Urothelium cell line (cell line): ENCODE data around the gene HBB.
"Not testable (repeated sequence)": the region's sequence is repeated elsewhere in the genome, so short reads cannot be mapped to it uniquely, and the experiment has no call there.

Experiments used
- DNase-seq: peaks from one replicate; pipeline ENCODE4 v3.0.0; 2011; ENCODE audit warnings: low spot score, mixed read lengths
- FAIRE-seq: peaks from 2 replicates; lab custom pipeline; 2011; peaks lifted over from hg19 to GRCh38; lab: Jason Lieb, UNC

The HBB gene

GRCh38 chr11:5226732-5227310 lies at the start of gene HBB:
TSS of gene HBB (minus strand) at chr11:5227071. CDS start at chr11:5227021, 50 bp downstream.
- FAIRE-seq (no peak), DNase-seq (no peak)

DNA sequence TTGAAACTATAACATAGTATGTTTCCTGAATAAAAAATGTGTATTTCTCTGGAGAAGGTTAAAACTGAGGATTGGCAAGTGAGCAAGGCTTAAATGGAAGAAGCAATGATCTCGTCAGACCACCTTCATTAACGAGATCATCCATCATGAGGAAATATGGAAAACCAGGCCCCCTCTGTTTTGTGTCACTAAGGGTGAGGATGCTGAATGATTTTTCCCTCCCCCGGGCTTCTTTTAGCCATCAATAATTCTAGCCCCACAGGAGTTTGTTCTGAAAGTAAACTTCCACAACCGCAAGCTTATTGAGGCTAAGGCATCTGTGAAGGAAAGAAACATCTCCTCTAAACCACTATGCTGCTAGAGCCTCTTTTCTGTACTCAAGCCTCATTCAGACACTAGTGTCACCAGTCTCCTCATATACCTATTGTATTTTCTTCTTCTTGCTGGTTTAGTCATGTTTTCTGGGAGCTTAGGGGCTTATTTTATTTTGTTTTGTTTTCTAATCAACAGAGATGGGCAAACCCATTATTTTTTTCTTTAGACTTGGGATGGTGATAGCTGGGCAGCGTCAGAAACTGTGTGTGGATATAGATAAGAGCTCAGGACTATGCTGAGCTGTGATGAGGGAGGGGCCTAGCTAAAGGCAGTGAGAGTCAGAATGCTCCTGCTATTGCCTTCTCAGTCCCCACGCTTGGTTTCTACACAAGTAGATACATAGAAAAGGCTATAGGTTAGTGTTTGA lies 48.7 kb upstream of the HBB start:
- DNase-seq = no peak
- no peak for FAIRE-seq

GRCh38 chr11:5274395-5274794 lies 47.5 kb upstream of the HBB start:
- FAIRE-seq (no peak), DNase-seq (no peak)

- FAIRE-seq = no peak
Observed at GRCh38 chr11:5272395-5273017, 45.6 kb upstream of the HBB start.

DNA sequence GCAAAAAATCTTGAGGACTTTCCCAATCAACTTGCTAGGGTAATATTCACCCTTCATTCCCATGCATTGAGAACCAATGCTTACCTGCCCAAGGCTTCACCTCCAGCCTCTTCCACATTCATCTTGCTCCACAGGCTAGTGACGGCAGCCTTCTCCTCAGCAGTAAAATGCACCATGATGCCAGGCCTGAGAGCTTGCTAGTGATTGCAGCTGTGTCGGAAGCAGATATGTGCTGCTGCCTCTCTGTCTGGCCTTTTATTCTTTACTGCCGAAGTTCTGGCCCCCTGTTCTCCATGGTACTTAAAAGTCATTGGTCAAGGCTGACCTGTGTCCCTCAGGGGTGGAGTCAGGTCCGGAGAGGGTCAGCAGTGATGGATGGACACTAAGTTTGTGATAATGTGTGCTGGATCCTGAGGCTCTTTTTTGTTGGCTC lies 42.9 kb upstream of the HBB start, which contains the start of gene HBE1:
HBE1 (minus strand) TSS at position 231 of the 433 bp plus-strand sequence; CDS start at position 176, 55 bp downstream.
- FAIRE-seq (no peak), DNase-seq (no peak)

More at GRCh38 chr11:5272395-5273017, 45.6 kb upstream of the HBB start:
- no peak for DNase-seq

DNA sequence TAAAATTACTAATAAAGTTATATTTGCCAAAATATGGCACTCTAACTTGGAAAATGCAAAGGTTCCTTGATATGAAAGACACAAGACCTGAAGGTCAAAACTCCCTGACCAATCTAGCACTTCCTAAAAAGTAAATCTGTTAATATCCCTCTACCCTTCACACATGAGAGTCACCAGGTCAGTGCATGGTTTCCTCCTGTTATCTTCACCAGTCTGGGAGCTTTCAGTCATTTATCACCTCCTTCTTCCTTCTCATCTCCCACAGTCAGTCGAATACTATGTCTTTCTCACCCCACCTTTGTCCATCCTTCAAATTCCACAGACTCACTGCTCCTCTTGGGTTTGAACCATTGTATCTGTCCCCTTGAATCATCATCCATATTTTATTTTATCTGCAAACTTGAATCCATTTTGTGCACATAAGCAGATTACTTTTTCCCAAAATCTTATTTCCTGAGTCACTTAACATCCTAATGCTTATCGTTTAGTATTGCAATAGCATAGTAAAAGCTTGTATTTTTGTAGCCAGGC lies 40.2 kb upstream of the HBB start:
- FAIRE-seq (no peak), DNase-seq (no peak)

DNA sequence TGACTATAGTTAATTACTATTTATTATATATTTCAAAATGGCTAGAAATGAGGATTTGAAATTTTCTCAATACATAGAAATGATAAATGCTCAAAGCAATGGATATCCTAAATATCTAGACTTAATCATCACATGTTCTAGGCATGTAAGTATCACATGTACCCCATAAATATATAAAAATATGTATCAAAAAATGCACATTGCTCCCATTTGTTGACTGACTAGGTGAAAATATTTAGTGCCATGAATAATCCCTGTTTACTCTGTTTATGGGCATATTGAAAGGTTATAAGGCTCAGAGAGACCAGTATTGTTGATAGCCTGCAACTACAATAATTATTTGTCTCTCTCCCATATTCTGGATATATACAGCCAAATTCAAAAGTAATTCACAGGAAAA lies 39.7 kb upstream of the HBB start:
- DNase-seq (no peak), FAIRE-seq (no peak)

DNA sequence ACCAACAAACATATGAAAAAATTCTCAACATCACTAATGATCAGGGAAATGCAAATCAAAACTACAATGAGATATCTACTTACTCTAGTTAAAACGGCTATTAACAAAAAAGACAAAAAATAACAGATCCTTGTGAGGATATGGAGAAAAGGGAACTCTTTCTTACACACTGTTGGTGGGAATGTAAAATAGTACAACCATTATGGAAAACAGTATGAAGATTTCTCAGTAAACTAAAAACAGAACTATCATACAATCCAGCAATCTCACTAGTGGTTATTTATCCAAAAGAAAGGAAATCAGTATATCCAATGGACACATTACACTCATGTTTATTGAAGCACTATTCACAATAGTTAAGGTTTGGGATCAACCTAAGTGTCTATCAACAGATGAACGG lies 39.0 kb upstream of the HBB start:
- FAIRE-seq (no peak), DNase-seq (no peak)

- no peak for FAIRE-seq
- DNase-seq = no peak
Observed at GRCh38 chr11:5258543-5259262, 31.8 kb upstream of the HBB start.

DNA sequence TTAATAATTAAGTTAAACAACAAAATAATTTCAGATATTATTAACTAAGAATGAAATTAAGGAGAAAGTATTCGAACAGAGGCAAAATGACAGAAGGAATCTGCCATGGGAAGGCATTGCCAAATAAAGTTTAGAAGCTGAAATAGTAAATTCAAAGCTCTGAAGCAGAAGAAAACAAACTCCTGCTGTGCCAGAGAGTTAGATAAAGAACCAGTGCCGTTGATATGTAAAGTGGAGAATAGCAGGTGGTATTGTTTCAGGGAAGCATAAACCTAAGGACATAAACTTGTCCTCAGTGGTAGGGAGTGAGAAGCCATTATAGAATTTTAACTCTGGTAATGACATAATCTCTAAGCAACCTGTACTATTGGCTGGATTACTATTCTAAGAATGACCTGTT lies 30.4 kb upstream of the HBB start:
- FAIRE-seq = no peak
- DNase-seq = no peak

- not testable (repeated sequence) for DNase-seq, FAIRE-seq
Observed at GRCh38 chr11:5254646-5255413, 28.0 kb upstream of the HBB start, which contains the start of gene HBG2. TSS of gene HBG2 (minus strand) at chr11:5254781. CDS start at chr11:5254728, 53 bp downstream.

- not testable (repeated sequence) for FAIRE-seq, DNase-seq
Observed at GRCh38 chr11:5254023-5254422, 27.2 kb upstream of the HBB start.

GRCh38 chr11:5253440-5253839 lies 26.6 kb upstream of the HBB start:
- not testable (repeated sequence) for DNase-seq, FAIRE-seq

- DNase-seq = no peak
- no peak for FAIRE-seq
Observed at GRCh38 chr11:5252919-5253265, 26.0 kb upstream of the HBB start.

DNA sequence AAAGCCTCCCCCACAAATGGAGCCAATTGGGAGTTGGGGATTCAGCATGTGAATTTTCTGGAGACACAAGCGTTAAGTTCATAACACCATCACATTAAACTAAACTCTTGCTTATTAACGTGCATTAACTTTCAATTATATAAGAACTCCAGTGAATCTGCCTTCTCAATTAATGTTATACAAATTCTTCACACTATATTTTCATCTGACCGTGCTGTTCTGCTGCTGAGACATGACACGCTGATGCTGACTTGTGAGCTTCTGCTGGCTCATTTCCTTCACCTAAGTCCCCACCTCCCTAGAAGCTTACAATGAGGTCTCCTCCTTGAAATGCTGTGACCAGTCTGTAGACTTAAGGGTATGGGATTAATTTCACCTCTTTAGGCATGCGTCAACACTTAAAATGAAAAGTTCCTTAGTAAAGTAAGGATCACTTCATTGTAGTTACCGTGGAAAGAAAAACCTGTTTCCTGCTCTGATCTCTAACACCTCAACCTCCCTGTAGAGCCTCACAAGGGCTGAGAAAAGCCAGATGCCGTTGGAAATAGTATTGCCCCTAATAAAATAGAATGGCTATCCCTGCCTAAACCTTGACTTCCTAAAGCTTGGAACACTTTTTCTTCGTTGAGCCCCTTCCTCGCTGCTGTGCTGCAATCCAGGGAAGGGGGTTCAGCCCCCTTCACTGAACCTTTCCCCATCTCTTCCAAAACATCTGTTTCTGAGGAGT lies 25.5 kb upstream of the HBB start:
- DNase-seq (no peak), FAIRE-seq (no peak)

DNA sequence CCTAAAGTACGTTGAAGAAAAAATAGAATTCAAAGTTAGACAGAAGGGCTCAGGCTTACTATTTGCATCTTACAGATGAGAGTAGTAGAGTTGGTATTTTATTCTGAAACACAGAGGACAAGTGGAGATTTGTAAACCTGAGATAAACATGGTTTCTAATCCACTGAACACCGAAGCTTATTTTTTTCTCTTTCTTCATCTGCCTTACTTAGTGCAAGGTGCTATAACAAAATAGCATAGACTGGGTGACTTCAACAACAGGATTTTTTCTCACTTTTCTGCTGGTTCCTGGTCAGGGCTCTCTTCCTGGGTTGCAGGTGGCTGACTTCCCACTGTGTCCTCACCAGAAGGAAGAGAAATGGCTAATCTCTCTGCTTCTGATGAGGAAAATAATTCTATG lies 24.9 kb upstream of the HBB start:
- no peak for FAIRE-seq
- no peak for DNase-seq

DNA sequence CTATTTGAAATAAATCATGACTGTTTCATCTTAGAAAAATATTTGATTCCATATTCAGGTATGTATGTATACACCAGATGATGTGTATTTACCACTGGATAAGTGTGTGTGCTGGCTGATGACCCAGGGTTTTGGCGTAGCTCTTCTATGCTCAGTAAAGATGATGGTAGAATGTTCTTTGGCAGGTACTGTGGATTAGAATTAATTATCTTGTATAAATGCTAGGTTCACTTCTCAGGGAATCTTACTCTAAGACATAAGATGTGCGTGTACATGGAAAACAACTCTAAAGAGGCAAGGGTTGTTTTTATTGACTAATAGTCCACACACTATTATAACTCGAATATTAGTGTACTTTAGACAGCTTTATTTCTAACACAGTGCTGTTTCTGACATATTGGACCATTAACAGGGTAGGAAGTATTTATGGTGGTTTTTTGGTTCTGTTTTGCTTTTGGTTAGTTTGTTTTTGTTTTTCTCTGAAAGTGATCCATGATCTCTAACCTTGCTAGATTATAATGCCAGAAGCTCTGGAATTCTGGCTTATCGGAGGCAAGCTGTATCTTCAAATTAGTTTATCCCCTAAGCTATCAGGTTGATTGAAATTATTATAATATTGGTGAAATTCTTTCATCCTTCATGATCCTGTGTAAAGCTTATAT lies 23.8 kb upstream of the HBB start:
- DNase-seq (no peak), FAIRE-seq (no peak)

GRCh38 chr11:5249807-5250396 lies 23.0 kb upstream of the HBB start, which contains the start of gene HBG1:
TSS of gene HBG1 (minus strand) at chr11:5249857. CDS start at chr11:5249804, 53 bp downstream.
- FAIRE-seq = not testable (repeated sequence)

More at GRCh38 chr11:5249807-5250396, 23.0 kb upstream of the HBB start, which contains the start of gene HBG1:
- DNase-seq = not testable (repeated sequence)
